ENCODE measurements around the gene RPUSD3. TPM values are rescaled to one million over a fixed set of nuclear protein-coding genes. Genes with fewer than 3 reads are reported as not detected.

The RPUSD3 gene
- total RNA-seq, 1 donor from 2014 or later = 21.1 TPM

DNA sequence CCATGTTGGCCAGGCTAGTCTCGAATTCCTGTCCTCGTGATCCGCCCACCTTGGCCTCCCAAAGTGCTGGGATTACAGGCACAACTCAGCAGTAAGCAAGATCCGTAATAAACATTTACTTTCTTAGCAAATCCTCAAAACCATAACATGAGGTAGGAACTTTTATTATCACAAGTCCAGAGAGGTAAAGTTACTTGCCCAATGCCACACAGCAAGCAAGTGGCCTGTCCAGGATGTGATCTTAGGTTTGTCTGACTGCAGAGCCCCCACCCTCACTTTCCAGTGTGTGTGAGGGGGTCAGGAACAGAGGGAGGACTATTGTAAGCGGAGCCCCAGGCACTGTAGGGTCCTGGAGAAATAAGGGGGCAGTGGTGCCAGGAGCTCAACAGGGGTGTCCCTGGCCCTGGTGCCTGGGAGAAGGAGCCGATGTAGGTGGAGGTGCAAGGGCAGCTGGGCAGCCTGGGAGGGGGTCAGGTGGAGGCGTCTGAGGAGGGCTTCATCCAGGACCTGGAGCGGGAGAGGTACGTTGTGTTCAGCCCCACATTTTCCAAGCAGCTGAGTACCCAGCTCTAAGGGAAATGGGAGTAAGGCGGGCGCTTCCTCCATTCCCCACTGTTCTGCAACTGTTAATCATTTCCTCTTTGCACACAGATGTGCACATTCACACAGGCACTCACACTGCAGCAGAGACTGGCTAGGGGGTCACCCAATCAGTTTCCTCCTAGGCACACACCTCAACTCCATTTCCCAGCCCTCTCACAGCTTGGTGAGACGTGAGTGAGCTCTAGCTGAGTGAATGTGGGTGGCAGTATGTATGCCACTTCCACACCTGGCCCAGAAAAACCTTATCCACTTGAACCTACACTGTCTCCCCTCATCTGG is 5.9 kb downstream of the RPUSD3 start:
- DNase-seq (ENCODE audit: low spot score) (no peak), ATAC-seq (no peak)

DNA sequence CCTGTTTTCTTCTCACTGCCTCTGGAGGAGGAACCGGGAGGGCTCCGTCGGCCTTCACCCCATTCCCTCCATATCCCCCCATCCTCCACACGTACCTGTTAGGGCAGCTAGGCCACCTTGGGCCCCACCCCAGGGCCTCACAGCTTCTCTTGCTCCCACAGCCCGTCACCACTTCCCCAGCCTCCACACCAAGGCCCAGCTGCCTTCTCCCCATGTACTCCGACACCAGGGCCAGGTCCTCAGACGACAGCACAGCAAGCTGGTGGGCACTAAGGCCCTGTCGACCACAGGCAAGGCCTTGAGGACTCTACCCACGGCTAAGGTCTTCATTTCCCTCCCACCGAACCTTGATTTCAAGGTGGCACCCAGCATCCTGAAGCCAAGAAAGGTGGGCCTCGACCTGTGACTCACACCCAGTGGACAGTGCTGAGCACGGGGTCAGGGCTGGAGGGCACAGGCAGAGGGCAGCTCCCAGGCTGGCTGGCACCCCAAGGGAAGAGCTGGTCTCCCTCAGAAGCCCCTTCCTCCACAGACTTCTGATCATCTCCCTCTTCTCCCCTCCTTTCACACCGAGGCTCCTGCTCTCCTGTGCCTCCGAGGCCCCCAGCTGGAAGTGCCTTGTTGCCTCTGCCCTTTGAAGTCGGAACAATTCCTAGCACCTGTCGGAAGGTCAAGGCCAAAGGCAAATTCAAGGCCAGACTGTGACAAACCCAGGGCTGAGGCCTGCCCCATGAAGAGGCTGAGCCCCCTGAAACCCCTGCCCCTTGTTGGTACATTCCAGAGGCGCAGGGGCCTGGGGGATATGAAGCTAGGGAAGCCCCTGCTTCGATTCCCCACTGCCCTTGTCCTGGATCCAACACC is 9.1 kb downstream of the RPUSD3 start:
- ATAC-seq (no peak), DNase-seq (ENCODE audit: low spot score) (no peak)

DNA sequence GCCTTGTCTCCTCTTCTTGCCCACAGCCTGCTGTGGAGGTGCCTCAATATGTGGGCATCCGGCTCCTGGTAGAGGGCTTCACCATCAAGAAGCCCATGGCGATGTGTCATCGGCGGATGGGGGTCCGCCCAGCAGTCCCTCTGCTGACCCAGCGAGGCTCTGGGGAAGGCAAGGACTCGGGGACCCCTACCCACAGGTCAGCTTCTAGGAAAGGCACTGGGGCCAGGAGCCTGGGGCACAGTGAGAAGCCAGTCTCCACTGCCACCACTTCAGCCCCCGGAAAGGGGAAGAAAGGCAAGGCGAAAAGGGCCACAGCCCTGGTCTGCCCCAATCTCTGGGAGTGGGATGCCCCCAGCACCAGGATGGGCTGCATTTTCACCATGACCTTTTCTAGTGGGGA is 10.7 kb downstream of the RPUSD3 start:
- DNase-seq (ENCODE audit: low spot score) = no peak
- ATAC-seq = no peak

- no peak for ATAC-seq
- DNase-seq (ENCODE audit: low spot score) = no peak
Measured at GRCh38 chr3:9831253-9831652, 12.6 kb downstream of the RPUSD3 start.

- ATAC-seq = no peak
Measured at GRCh38 chr3:9828801-9829755, 14.7 kb downstream of the RPUSD3 start.

DNA sequence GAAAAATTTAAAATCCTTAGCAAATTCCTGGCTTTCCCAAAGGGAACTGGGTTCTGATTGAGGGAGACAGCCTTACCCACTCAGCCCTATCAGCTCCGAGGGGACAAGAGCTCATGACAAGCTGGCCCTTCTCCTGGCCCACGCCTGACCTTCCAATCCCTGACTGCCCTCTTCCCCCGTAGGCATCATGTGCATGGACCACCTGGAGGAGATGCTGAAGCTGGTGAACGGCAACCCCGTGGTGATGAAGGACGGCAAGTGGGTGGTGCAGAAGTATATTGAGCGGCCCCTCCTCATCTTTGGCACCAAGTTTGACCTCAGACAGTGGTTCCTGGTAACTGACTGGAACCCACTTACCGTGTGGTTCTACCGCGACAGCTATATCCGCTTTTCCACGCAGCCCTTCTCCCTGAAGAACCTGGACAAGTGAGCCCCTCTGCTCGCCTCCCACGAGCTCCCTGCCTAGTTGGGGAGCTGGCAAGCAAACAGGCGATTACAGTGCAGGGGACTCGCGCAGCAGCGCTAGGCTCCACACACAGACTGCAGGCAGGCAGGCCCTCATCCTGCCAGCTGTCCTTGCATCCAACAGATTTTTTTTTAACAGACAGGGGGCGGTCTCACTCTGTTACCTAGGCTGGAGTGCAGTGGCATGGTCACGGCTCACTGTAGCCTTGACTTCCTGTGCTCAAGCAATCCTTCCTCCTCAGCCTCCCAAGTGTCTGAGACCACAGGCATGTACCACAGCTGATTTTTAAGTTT is 16.8 kb downstream of the RPUSD3 start:
- ATAC-seq (peak; percentile 62), DNase-seq (ENCODE audit: low spot score) (no peak)

More at GRCh38 chr3:9828801-9829755, 14.7 kb downstream of the RPUSD3 start:
- DNase-seq (ENCODE audit: low spot score) = no peak

DNA sequence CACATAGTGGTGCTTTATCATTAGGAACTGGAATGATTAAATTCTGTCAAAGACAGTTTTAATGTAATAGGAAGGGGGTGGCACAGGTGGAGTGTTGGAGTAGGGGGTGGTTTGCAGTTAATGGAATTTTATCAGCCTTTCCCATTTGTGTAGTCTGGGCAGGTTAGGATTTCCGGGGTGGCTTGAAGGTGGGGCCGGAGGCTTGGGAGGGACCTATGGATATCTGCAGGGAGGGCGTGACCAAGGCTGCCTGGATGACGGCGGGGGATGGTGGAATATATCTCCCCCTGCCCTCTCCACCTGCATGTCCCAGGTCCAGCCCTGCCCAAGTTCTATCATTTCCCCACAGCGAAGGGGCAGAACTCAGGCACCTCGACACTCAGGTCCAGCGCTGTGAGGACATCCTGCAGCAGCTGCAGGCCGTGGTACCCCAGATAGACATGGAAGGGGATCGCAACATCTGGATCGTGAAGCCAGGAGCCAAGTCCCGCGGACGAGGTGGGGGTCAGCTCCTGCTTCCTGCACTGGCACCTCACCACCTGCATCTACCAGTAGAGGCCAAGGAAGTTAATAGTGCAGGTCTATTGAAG is 18.3 kb downstream of the RPUSD3 start:
- DNase-seq (ENCODE audit: low spot score) (no peak), ATAC-seq (no peak)

- no peak for DNase-seq (ENCODE audit: low spot score)
- ATAC-seq = peak; percentile 79
Measured at GRCh38 chr3:9820946-9821345, 22.9 kb downstream of the RPUSD3 start.

DNA sequence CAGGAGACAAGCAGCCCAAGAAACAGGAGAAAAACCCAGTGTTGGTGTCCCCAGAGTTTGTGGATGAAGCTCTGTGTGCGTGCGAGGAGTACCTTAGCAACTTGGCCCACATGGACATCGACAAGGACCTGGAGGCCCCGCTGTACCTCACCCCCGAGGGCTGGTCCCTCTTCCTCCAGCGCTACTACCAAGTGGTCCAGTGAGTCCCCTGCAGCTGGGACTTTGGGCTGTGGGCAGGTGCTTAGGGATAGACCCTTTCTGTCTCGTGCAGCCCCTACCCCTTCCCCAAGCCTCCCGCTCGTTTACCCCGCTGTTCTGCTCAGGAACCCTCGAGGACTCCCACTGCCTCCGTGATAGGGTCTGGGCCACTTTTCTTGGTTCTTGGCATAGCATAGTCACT is 23.3 kb downstream of the RPUSD3 start:
- ATAC-seq (peak; percentile 11), DNase-seq (ENCODE audit: low spot score) (no peak)

DNA sequence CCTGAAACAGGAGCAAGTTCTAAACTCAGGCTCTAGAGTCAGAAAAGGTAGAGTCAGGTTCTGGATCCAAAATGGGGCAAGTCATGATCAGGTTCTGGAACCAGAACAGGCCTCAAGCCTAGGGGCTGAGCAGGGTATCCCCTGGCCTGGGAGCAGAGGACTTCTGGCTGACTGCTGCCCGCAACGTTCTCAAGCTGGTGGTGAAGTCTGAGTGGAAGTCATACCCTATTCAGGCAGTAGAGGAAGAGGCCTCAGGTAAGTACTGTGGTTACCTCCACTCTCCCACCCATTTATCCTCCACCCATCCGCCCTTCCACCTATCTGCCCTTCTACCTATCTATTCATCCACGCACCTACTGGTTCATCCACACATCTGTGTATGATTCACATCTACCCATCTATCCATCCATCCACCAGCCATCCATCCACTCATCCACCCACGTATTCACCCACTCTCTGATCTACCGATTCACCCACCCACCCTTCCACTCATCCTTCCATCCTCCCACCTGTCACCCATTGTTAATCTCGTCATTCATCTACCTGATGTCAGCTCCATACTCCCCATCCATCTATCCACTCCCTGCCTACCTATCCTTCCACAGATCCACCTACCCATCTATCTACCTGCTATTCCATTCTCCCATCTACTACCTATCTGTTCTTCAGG is 25.0 kb downstream of the RPUSD3 start:
- ATAC-seq = no peak
- no peak for DNase-seq (ENCODE audit: low spot score)

DNA sequence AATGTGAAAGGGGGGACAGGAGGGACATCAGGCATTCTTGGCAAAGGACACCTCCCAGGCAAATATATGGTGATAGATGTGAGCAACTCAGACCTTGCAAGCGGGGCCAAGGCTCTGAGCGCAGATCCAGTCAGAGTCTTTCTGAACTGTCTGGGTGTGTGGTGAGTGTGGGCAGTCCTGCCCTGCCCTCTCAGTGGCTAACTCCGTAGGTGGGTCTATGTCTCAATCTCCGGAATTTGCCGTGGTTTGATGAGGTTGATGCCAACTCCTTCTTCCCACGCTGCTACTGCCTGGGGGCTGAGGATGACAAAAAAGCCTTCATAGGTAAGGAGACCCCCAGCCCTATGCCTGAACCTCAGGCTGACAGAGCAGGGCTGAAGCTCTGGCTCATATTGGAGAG is 26.4 kb downstream of the RPUSD3 start:
- DNase-seq (ENCODE audit: low spot score) (no peak), ATAC-seq (no peak)

GRCh38 chr3:9815986-9816385 is 27.8 kb downstream of the RPUSD3 start:
- ATAC-seq (no peak), DNase-seq (ENCODE audit: low spot score) (no peak)

DNA sequence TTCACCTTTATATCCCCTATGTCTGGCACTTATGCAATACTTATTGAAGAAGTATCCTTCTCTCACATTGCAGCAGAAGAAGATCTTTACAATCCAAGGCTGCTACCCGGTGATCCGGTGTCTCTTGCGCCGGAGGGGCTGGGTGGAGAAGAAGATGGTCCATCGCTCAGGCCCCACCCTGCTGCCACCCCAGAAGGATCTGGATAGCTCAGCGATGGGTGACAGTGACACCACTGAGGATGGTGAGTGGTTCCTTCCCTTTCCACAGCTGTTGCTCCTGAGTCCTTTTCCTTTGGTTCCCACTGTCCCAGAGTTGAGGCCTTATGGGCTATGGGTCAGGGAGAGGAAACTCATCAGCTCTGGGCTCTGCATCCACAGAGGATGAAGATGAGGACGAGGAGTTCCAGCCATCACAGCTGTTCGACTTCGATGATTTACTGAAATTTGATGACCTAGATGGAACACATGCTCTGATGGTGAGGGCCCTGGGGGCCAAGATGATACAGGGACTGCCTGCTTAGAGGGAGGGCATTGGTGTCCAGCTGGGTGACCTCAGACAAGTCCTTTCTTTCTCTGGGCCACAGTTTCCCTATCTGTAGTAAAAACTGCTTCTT is 30.8 kb downstream of the RPUSD3 start:
- no peak for DNase-seq (ENCODE audit: low spot score)
- ATAC-seq = no peak

- DNase-seq (ENCODE audit: low spot score) = no peak
- ATAC-seq = no peak
Measured at GRCh38 chr3:9810846-9811245, 33.0 kb downstream of the RPUSD3 start.

DNA sequence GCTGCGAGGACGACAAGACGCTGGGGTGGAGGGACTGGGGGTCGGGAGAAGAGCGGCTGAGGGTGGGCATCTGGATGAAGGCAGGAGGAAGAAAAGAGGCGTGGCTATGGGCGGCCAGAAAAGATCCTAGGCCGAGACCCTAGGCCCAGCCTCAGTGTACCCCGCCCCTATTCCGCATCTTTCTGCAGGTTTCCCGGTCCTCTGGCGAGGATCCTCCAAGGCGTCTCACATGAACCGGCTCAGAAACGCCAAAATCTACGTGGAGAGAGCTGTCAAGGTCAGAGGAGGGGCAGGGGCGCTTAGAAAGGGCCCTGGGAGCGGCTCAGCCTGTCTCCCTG is 33.4 kb downstream of the RPUSD3 start:
- ATAC-seq = no peak
- DNase-seq (ENCODE audit: low spot score) = no peak

GRCh38 chr3:9809615-9810432 is 34.0 kb downstream of the RPUSD3 start, which contains the start of gene TTLL3:
TSS of gene TTLL3 (plus strand) at chr3:9810262. CDS start at chr3:9810662, 400 bp downstream.
- ATAC-seq = peak; percentile 84

DNA sequence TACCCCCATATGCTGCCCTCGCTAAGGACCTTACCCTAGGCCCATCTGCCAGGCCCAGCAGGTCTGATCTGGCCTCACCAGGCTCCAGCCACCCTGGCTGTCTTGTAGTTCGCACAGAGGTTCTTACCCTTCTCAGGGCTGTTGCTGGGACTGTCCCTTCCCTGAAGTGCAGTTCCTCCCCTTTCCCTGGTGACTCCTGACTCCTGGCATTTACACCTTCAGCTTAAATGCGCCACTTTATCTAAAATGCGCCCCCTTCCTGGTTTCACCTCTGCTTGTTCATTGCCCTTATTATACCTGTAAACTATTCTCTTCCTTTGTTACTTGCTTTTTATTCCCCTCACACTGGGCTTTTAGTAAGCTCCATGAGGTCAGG is 34.6 kb downstream of the RPUSD3 start:
- ATAC-seq (no peak), DNase-seq (ENCODE audit: low spot score) (no peak)

More at GRCh38 chr3:9809615-9810432, 34.0 kb downstream of the RPUSD3 start, which contains the start of gene TTLL3:
- peak; percentile 71 for DNase-seq (ENCODE audit: low spot score)
